Activated CD8-positive, alpha-beta memory T cell treated with anti-CD3 and anti-CD28 coated beads, Interleukin-2, amount 50 U/mL, for 48 hours (primary cell): ENCODE data around the gene MDP1.
"Not testable (repeated sequence)": the region's sequence is repeated elsewhere in the genome, so short reads cannot be mapped to it uniquely, and the experiment has no call there.

ENCODE experiments used
- DNase-seq: peaks from one replicate; pipeline ENCODE4 v3.0.0-alpha.2; 2020

MDP1 gene

GRCh38 chr14:24228902-24229301 is 13.0 kb upstream of the MDP1 start:
- no peak for DNase-seq

- DNase-seq: no peak
Measured at GRCh38 chr14:24226473-24226872, 10.6 kb upstream of the MDP1 start.

GRCh38 chr14:24224618-24225071 is 8.8 kb upstream of the MDP1 start:
- no peak for DNase-seq

- DNase-seq: not testable (repeated sequence)
Measured at GRCh38 chr14:24222987-24223386, 7.1 kb upstream of the MDP1 start.

GRCh38 chr14:24219521-24219920 is 3.7 kb upstream of the MDP1 start:
- DNase-seq: no peak

- no peak for DNase-seq
Measured at GRCh38 chr14:24219080-24219479, 3.2 kb upstream of the MDP1 start.

- not testable (repeated sequence) for DNase-seq
Measured at GRCh38 chr14:24216876-24217275, 1.0 kb upstream of the MDP1 start.

GRCh38 chr14:24216345-24216699 is 456 bp upstream of the MDP1 start:
- no peak for DNase-seq

- DNase-seq: no peak
Measured at GRCh38 chr14:24213866-24214662, 1.8 kb downstream of the MDP1 start.

GRCh38 chr14:24212924-24213865 is 2.7 kb downstream of the MDP1 start, which contains the start of gene CHMP4A:
Gene CHMP4A (minus strand): TSS chr14:24213488. CDS start chr14:24213439, 49 bp downstream.
- peak; percentile 97 for DNase-seq

- DNase-seq: no peak
Measured at GRCh38 chr14:24211311-24211710, 4.6 kb downstream of the MDP1 start.

- DNase-seq: no peak
Measured at GRCh38 chr14:24207625-24208024, 8.2 kb downstream of the MDP1 start.

- DNase-seq: no peak
Measured at GRCh38 chr14:24207104-24207551, 8.7 kb downstream of the MDP1 start.

GRCh38 chr14:24206260-24207103 is 9.4 kb downstream of the MDP1 start:
- no peak for DNase-seq

- no peak for DNase-seq
Measured at GRCh38 chr14:24204163-24205146, 11.4 kb downstream of the MDP1 start.

GRCh38 chr14:24203249-24203886 is 12.5 kb downstream of the MDP1 start:
- not testable (repeated sequence) for DNase-seq

- DNase-seq: not testable (repeated sequence)
Measured at GRCh38 chr14:24202538-24202937, 13.3 kb downstream of the MDP1 start.

- DNase-seq: no peak
Measured at GRCh38 chr14:24198814-24199524, 16.9 kb downstream of the MDP1 start.

GRCh38 chr14:24197056-24197450 is 18.8 kb downstream of the MDP1 start:
- DNase-seq: no peak
